Hypothalamus (tissue), 51 donors: Measurements from ENCODE around the gene COL12A1.

Experiments used
- DNase-seq, 51 donors: peaks; one replicate each; lab custom pipeline; 2025; lab: John Stamatoyannopoulos, UW

The COL12A1 gene

GRCh38 chr6:75149240-75149639 lies 56.6 kb downstream of the COL12A1 start:
- DNase-seq = no peak

GRCh38 chr6:75147512-75147911 lies 58.3 kb downstream of the COL12A1 start:
- DNase-seq = no peak

GRCh38 chr6:75145976-75146375 lies 59.9 kb downstream of the COL12A1 start:
- DNase-seq = no peak

- DNase-seq = no peak
These were observed 60.6 kb downstream of the COL12A1 start for GRCh38 chr6:75145211-75145610.

- DNase-seq = no peak
These were observed 61.5 kb downstream of the COL12A1 start for GRCh38 chr6:75144386-75144785.

GRCh38 chr6:75143191-75143590 lies 62.7 kb downstream of the COL12A1 start:
- DNase-seq = no peak

GRCh38 chr6:75142721-75143120 lies 63.1 kb downstream of the COL12A1 start:
- no peak for DNase-seq

GRCh38 chr6:75135876-75136275 lies 70.0 kb downstream of the COL12A1 start:
- no peak for DNase-seq

GRCh38 chr6:75135450-75135849 lies 70.4 kb downstream of the COL12A1 start:
- DNase-seq = no peak

GRCh38 chr6:75130784-75131183 lies 75.1 kb downstream of the COL12A1 start:
- DNase-seq = no peak

- DNase-seq = no peak
These were observed 76.8 kb downstream of the COL12A1 start for GRCh38 chr6:75128878-75129570.

- DNase-seq = no peak
These were observed 79.3 kb downstream of the COL12A1 start for GRCh38 chr6:75126518-75126917.

- DNase-seq = no peak
These were observed 80.9 kb downstream of the COL12A1 start for GRCh38 chr6:75124983-75125382.

- DNase-seq = no peak
These were observed 81.8 kb downstream of the COL12A1 start for GRCh38 chr6:75124085-75124484.

- DNase-seq = no peak
These were observed 86.8 kb downstream of the COL12A1 start for GRCh38 chr6:75118925-75119515.

- DNase-seq = no peak
These were observed 88.2 kb downstream of the COL12A1 start for GRCh38 chr6:75117701-75118100.

- no peak for DNase-seq
These were observed 88.9 kb downstream of the COL12A1 start for GRCh38 chr6:75116946-75117345.

GRCh38 chr6:75115481-75115880 lies 90.4 kb downstream of the COL12A1 start:
- no peak for DNase-seq

GRCh38 chr6:75114806-75115205 lies 91.0 kb downstream of the COL12A1 start:
- DNase-seq = no peak

- DNase-seq = no peak
These were observed 91.7 kb downstream of the COL12A1 start for GRCh38 chr6:75114195-75114594.

- DNase-seq = no peak
These were observed 92.4 kb downstream of the COL12A1 start for GRCh38 chr6:75113446-75113845.

GRCh38 chr6:75109765-75110164 lies 96.1 kb downstream of the COL12A1 start:
- DNase-seq = no peak

GRCh38 chr6:75109022-75109421 lies 96.8 kb downstream of the COL12A1 start:
- DNase-seq = no peak
